ENCODE data around the gene BRD3OS.

Gene BRD3OS

DNA sequence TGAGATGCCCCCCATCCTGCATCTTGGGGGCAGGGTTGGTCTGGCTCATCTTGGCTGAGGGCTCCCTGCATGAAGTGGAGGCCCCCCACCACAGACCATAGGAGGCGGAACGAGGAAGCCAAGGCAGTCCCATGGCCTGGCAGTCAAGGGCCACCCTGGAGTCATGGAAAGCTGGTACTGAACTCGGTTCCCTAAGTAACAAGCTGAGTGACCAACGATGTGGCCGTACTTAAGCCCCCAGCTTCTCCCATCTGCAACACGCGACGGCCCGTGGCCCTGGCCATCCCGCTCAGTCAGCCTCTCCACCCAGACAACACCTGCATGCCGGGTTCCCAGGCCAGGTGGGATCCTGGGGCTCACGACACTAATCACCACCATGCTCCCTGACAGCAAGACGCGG lies 25.4 kb downstream of the BRD3OS start:
- ChIA-PET CTCF (no interaction called here), POLR2A (interaction anchor here (1.1 kb wide), 1 partner anchor 15 kb away, joined by 3 read pairs; no protein-coding TSS in a partner anchor)
- no peak for TF ChIP-seq L3MBTL2 (conservative IDR thresholded peaks at IDR 0.05)
- DNase-seq (ENCODE audit: extremely low spot score) = no peak

DNA sequence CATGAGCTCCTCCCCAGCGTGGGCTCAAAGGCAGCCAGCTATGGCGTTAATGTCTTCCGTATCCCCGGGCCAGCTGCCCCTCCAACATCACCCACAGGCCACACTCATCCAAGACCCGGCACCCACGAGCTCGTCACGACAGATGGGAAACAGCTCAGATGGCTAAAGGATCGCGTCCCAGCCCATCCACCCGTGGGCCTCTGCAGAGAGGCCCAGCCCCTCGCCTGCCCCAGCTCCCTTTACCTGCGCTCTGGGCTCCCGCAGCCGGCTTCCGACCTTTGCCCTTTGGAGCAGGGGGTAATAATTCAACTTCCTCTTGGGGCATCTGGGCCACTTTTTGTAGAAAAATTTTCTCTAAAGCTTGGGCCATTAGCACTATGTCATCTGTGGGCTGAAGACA lies 26.0 kb downstream of the BRD3OS start:
- CTCF ChIA-PET = no interaction called here
- DNase-seq (ENCODE audit: extremely low spot score) = no peak
- POLR2A ChIA-PET = interaction anchor here (1.0 to 1.4 kb wide), 3 partner anchors 11 to 26 kb away, joined by 3 read pairs; partner anchors contain the start of gene BRD3OS
- TF ChIP-seq SUZ12 (IDR thresholded peaks at IDR 0.05) = no peak
- TF ChIP-seq ARNT (IDR thresholded peaks at IDR 0.05) = no peak
- TF ChIP-seq CTBP1 (IDR thresholded peaks at IDR 0.05; ENCODE audit: borderline replicate concordance) = no peak
- TF ChIP-seq L3MBTL2 (conservative IDR thresholded peaks at IDR 0.05) = no peak
- no peak for TF ChIP-seq ZNF384 (IDR thresholded peaks at IDR 0.05)
- TF ChIP-seq NFRKB (IDR thresholded peaks at IDR 0.05) = no peak
- TF ChIP-seq HDGF (IDR thresholded peaks at IDR 0.05; ENCODE audit: borderline replicate concordance) = no peak

GRCh38 chr9:134052491-134052890 lies 27.2 kb downstream of the BRD3OS start:
- DNase-seq (ENCODE audit: extremely low spot score) = no peak
- ChIA-PET POLR2A (interaction anchor here (1.4 kb wide), 1 partner anchor 10 kb away, joined by 3 read pairs; no protein-coding TSS in a partner anchor), CTCF (no interaction called here)
- TF ChIP-seq SUZ12 (IDR thresholded peaks at IDR 0.05) (no peak), TARDBP (IDR thresholded peaks at IDR 0.05) (no peak), L3MBTL2 (conservative IDR thresholded peaks at IDR 0.05) (no peak), PKNOX1 (IDR thresholded peaks at IDR 0.05) (no peak), FOXA1 (IDR thresholded peaks at IDR 0.05) (no peak), BHLHE40 (IDR thresholded peaks at IDR 0.05; ENCODE audit: borderline replicate concordance) (no peak), SP1 (IDR thresholded peaks at IDR 0.05) (no peak), ELF4 (IDR thresholded peaks at IDR 0.05) (no peak), FOXM1 (IDR thresholded peaks at IDR 0.05; ENCODE audit: borderline replicate concordance) (no peak), FOXK2 (IDR thresholded peaks at IDR 0.05) (no peak), CTBP1 (IDR thresholded peaks at IDR 0.05; ENCODE audit: borderline replicate concordance) (no peak), LEF1 (IDR thresholded peaks at IDR 0.05; ENCODE audit: borderline replicate concordance) (no peak)

DNA sequence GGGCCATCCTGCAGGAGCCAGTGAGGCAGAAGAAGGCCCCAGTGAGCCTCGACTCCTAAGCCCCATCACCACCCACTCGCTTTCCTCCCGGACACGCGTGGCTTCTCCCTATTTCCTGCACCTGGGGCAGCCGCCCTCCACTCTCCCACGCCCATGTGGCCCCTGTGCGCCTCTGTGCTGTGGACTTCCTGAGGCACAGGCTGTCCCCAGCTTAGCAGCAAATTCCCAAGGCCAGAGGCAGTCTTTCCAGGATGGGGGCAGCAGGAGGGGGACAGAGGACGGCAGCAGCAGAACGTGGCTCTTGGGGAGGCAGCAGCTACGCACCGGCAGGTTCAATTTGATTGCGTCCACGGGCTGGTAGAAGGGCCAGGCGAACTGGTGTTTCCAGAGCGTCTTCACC lies 27.7 kb downstream of the BRD3OS start:
- ChIA-PET CTCF (no interaction called here), POLR2A (no interaction called here)

DNA sequence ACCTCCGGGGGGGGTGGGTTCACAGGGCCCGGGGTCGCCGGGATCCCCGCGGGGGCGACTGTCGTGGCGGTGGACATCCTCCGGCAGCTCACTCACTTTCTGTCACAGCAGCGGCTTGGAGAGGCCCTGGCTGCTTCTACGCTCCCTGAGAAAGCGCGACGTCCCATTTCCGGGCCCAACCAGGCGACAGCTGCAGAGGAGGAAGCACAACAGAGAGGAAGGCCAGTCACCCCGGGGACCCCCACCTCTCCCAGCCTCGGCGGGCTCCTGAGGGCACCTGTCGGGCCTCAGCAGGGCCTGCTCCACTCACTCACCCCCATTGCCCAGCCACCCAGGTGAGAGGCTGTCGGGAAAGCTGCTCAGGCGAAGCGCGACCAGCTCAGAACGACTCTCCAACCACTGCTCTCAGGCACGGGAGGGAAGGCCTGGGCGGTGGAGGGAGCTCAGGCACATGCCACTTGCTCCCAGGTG lies 28.2 kb downstream of the BRD3OS start:
- POLR2A ChIA-PET = no interaction called here

More for the DNA sequence above, 27.7 kb downstream of the BRD3OS start:
- TF ChIP-seq FOXM1 (IDR thresholded peaks at IDR 0.05; ENCODE audit: borderline replicate concordance) (no peak), HDGF (IDR thresholded peaks at IDR 0.05; ENCODE audit: borderline replicate concordance) (no peak), PKNOX1 (IDR thresholded peaks at IDR 0.05) (no peak), ARNT (IDR thresholded peaks at IDR 0.05) (no peak)
- no peak for DNase-seq (ENCODE audit: extremely low spot score)

DNA sequence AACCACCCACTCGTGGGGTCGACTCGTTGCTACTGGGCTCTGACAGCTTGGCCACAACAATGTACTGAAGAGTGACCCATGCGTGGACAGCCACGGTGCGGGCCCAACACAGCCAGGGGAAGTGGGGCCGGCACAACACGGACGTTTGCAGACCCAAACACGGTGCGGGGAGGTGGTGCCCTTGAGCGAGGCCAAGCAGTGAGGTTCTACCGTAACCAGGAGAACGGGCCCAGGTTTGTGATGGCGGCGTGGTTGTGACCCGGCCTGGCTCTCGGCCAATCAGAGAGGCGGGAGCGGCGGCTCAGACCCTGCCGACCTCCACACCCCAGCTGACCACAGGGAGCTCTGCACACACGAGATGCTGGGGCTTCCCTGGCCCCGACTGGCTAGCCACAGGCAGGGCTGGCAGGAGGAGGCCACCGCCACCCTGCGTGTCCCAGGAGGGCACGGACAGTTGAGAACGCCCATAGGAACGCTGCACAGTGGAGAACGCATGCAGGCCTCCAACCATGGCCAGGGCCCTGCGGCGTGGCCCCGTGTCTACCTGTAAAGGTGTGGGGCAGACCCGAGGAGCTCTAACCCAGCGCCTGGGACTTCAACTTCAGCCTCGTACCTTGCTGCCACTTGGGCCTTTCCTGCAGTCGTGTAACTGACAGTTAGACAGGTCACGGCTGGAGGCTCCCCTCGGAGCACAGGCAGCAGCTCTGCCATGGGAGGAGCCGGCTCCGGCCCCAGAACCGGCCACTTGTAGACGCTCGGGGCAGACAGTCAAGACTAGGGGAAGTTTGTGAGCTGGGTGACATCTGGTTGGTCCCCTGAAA lies 28.9 kb downstream of the BRD3OS start:
- ChIA-PET CTCF (no interaction called here), POLR2A (no interaction called here)
- DNase-seq (ENCODE audit: extremely low spot score) = no peak
- TF ChIP-seq FOXK2 (IDR thresholded peaks at IDR 0.05) (no peak), LEF1 (IDR thresholded peaks at IDR 0.05; ENCODE audit: borderline replicate concordance) (no peak), TARDBP (IDR thresholded peaks at IDR 0.05) (no peak), ARNT (IDR thresholded peaks at IDR 0.05) (no peak), NFRKB (IDR thresholded peaks at IDR 0.05) (no peak)

More for the DNA sequence above, 28.2 kb downstream of the BRD3OS start:
- CTCF ChIA-PET = no interaction called here
- TF ChIP-seq ELF4 (IDR thresholded peaks at IDR 0.05) (no peak), NFRKB (IDR thresholded peaks at IDR 0.05) (no peak), PKNOX1 (IDR thresholded peaks at IDR 0.05) (no peak), ARNT (IDR thresholded peaks at IDR 0.05) (no peak), FOXA1 (IDR thresholded peaks at IDR 0.05) (no peak), ZNF384 (IDR thresholded peaks at IDR 0.05) (no peak), SP1 (IDR thresholded peaks at IDR 0.05) (no peak), HDGF (IDR thresholded peaks at IDR 0.05; ENCODE audit: borderline replicate concordance) (no peak), CTBP1 (IDR thresholded peaks at IDR 0.05; ENCODE audit: borderline replicate concordance) (no peak), LEF1 (IDR thresholded peaks at IDR 0.05; ENCODE audit: borderline replicate concordance) (no peak), TARDBP (IDR thresholded peaks at IDR 0.05) (no peak), FOXK2 (IDR thresholded peaks at IDR 0.05) (no peak), FOXM1 (IDR thresholded peaks at IDR 0.05; ENCODE audit: borderline replicate concordance) (no peak), BHLHE40 (IDR thresholded peaks at IDR 0.05; ENCODE audit: borderline replicate concordance) (no peak), SUZ12 (IDR thresholded peaks at IDR 0.05) (no peak), L3MBTL2 (conservative IDR thresholded peaks at IDR 0.05) (no peak)
- DNase-seq (ENCODE audit: extremely low spot score) = no peak
